Fibroblast of mammary gland (primary cell): ENCODE measurements around the gene LRR1.
A peak's percentile ranks its signal among the peaks of the same experiment; 100 is the strongest.
"Not testable (repeated sequence)": the region's sequence is repeated elsewhere in the genome, so short reads cannot be mapped to it uniquely, and the experiment has no call there.

Experiments used
- DNase-seq: peaks from one replicate; pipeline ENCODE4 v3.0.0-alpha.2; 2010; ENCODE audit warnings: low read depth
- H3K4me3 ChIP-seq: 2 replicates; pipeline ENCODE4 v1.5.1; 2011; ENCODE audit warnings: low read depth, mild to moderate bottlenecking, low read length, moderate library complexity; ENCODE audit not compliant: control insufficient read depth
- CTCF ChIP-seq: conservative IDR thresholded peaks from 2 replicates; pipeline ENCODE4 v1.5.1; 2011; ENCODE audit warnings: low read depth, low read length, inconsistent platforms; ENCODE audit not compliant: control insufficient read depth, insufficient read depth

The LRR1 gene

GRCh38 chr14:49612251-49612650 is 13.5 kb downstream of the LRR1 start:
- TF ChIP-seq CTCF = no peak
- no peak overlapping the region for H3K4me3 ChIP-seq
- DNase-seq = no peak

GRCh38 chr14:49612671-49613070 is 13.9 kb downstream of the LRR1 start:
- H3K4me3 ChIP-seq = no peak overlapping the region
- no peak for TF ChIP-seq CTCF
- DNase-seq = no peak

GRCh38 chr14:49614196-49614595 is 15.5 kb downstream of the LRR1 start:
- DNase-seq = no peak
- TF ChIP-seq CTCF = no peak
- no peak overlapping the region for H3K4me3 ChIP-seq

GRCh38 chr14:49615776-49616175 is 17.0 kb downstream of the LRR1 start:
- no peak for TF ChIP-seq CTCF
- no peak overlapping the region for H3K4me3 ChIP-seq
- no peak for DNase-seq

GRCh38 chr14:49617852-49618519 is 19.2 kb downstream of the LRR1 start:
- no peak for DNase-seq
- no peak overlapping the region for H3K4me3 ChIP-seq
- no peak for TF ChIP-seq CTCF

GRCh38 chr14:49619273-49619672 is 20.5 kb downstream of the LRR1 start:
- H3K4me3 ChIP-seq = peak overlapping the region; percentile 97
- DNase-seq = not testable (repeated sequence)

GRCh38 chr14:49619730-49620129 is 21.0 kb downstream of the LRR1 start:
- H3K4me3 ChIP-seq = peak overlapping the region; percentile 97
- TF ChIP-seq CTCF = no peak
- no peak for DNase-seq
